ENCODE results near the gene NDUFS7. TPM values are rescaled to one million over a fixed set of nuclear protein-coding genes. Genes with fewer than 3 reads are reported as not detected.

Gene NDUFS7
- total RNA-seq, 6 experiments from 2014 or later, result 91.9 to 105 (median 97.6) TPM

DNA sequence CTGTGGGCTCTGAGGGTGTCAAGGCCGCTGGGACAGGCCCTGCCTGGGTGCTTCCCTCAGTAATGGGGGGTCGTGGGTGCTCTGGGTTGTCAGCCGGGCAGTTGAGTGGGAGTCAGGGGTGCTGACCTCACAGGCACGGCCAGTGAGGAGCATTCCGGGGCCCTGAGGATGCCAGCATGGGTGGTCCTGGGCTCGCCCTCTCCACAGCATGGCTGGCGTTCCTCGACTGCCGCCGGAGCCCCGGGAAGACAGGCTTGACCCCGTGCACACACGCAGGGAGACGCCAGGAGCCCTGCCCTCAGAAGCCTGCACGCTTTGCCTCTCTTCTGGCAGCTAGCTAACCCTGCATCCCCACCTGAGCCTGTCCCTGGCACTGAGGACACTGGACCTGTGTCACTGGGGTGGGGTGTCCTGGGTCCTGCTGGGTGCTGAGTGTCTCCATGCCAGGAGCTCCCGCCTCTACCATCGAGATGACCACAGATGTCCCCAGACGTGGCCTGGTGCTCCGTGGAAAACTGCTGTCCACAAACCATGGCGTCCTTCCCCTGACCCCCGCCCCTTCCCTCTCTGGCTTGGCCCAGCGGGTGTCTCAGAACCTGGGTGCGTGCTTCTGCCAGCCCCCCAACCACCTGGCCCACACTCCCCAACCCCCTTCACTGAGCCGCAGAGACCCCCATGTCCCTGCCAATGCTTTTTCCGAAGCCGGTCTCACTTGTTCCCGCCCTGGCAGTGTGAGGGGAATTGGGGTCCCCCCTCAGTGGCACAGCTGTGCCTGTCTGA, 4.4 kb upstream of the NDUFS7 start:
- Mint-ChIP-seq H3K27ac (no peak overlapping the region), H3K27me3 (ENCODE audit: insufficient read depth) (peaks cover 11% of the 10 kb centered on the region), H3K4me3 (no peak overlapping the region), H3K4me1 (ENCODE audit: low read depth) (peaks cover 2% of the 10 kb centered on the region; the same call in 1 of the 2 replicates), H3K36me3 (ENCODE audit: low read depth) (peaks cover 9% of the 10 kb centered on the region; the same call in 1 of the 2 replicates), H3K9me3 (peaks cover 4% of the 10 kb centered on the region; the same call in 1 of the 2 replicates)
- TF ChIP-seq CTCF (IDR thresholded peaks at IDR 0.05), result no peak
- DNase-seq, result no peak

- peaks cover 4% of the 10 kb centered on the region; the same call in 1 of the 2 replicates for H3K9me3 Mint-ChIP-seq
- no peak for TF ChIP-seq CTCF (IDR thresholded peaks at IDR 0.05)
- no peak overlapping the region for H3K4me3 Mint-ChIP-seq
- peaks cover 13% of the 10 kb centered on the region for H3K27me3 Mint-ChIP-seq (ENCODE audit: insufficient read depth)
- peaks cover 8% of the 10 kb centered on the region; the same call in 1 of the 2 replicates for H3K36me3 Mint-ChIP-seq (ENCODE audit: low read depth)
- peaks cover 7% of the 10 kb centered on the region; the same call in 1 of the 2 replicates for H3K4me1 Mint-ChIP-seq (ENCODE audit: low read depth)
- DNase-seq, result no peak
- no peak overlapping the region for H3K27ac Mint-ChIP-seq
These were observed 3.7 kb upstream of the NDUFS7 start for GRCh38 chr19:1379961-1380489.

DNA sequence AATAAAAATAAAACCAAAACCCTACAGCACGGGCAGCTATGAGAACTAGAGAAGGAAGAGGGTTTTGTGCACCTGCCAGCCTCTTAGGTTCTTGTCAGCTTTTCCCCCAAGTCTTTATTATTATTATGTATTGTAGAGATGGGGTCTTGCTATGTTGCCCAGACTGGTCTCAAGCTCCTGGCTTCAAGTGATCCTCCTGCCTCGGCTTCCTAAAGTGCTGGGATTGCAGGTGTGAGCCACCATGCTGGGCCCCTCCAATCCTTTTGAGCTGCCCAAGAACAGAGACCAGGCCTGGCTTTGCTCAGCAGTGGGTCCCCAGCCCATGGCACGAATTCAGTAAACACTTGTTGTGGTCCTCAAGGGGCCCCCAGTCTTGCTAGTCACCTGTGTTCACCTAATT, 1.5 kb upstream of the NDUFS7 start:
- DNase-seq, result no peak
- no peak overlapping the region for H3K4me3 Mint-ChIP-seq
- peaks cover 7% of the 10 kb centered on the region; the same call in 1 of the 2 replicates for H3K4me1 Mint-ChIP-seq (ENCODE audit: low read depth)
- H3K36me3 Mint-ChIP-seq (ENCODE audit: low read depth), result no peaks in the 10 kb centered on the region
- peaks cover 4% of the 10 kb centered on the region; the same call in 1 of the 2 replicates for H3K9me3 Mint-ChIP-seq
- H3K27me3 Mint-ChIP-seq (ENCODE audit: insufficient read depth), result peaks cover 9% of the 10 kb centered on the region
- no peak overlapping the region for H3K27ac Mint-ChIP-seq
- no peak for TF ChIP-seq CTCF (IDR thresholded peaks at IDR 0.05)

DNA sequence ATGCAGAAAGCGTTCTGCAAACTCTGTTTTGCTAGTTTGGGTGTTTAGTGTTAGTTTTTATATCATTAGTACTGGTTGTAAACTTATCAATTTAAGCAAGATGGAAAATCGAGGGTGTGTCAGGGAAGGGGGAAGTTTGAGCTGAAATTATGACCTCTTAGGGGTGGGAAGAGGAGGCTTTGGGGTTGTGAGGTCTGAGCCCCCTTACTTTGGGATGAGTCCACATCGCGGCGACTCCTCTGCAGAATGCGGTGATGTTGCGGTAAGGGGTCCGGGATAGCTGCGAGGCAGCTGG, 743 bp upstream of the NDUFS7 start:
- Mint-ChIP-seq H3K9me3 (peaks cover 4% of the 10 kb centered on the region; the same call in 1 of the 2 replicates), H3K27ac (peak overlapping the region; percentile 88), H3K27me3 (ENCODE audit: insufficient read depth) (peaks cover 9% of the 10 kb centered on the region), H3K4me3 (peak overlapping the region; percentile 90), H3K36me3 (ENCODE audit: low read depth) (no peaks in the 10 kb centered on the region), H3K4me1 (ENCODE audit: low read depth) (peaks cover 7% of the 10 kb centered on the region; the same call in 1 of the 2 replicates)
- peak; percentile 82 for DNase-seq
- TF ChIP-seq CTCF (IDR thresholded peaks at IDR 0.05), result no peak

DNA sequence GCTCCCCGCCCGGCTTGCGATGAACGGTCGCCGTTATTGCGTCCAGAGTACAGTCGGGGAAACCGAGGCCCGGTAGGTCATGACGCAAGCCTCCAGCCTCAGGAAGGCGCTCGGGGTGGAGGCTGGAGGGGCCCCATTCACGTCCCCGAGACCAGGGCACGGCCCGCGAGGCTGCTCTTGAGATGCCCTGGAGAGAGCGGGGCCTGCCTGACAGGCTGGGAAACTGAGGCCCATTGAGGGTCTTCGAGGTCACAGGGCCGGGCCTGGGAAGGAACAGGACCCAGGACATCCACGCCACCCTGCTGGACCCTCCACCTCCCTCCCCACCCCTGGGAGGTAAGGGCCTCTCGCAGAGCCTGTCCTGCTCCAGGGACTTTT, 367 bp downstream of the NDUFS7 start:
- peaks cover 4% of the 10 kb centered on the region; the same call in 1 of the 2 replicates for H3K9me3 Mint-ChIP-seq
- H3K27me3 Mint-ChIP-seq (ENCODE audit: insufficient read depth), result peaks cover 8% of the 10 kb centered on the region
- H3K4me1 Mint-ChIP-seq (ENCODE audit: low read depth), result peaks cover 7% of the 10 kb centered on the region; the same call in 1 of the 2 replicates
- H3K27ac Mint-ChIP-seq, result peak overlapping the region; percentile 40
- no peak for TF ChIP-seq CTCF (IDR thresholded peaks at IDR 0.05)
- H3K4me3 Mint-ChIP-seq, result peak overlapping the region; percentile 90
- peaks cover 5% of the 10 kb centered on the region for H3K36me3 Mint-ChIP-seq (ENCODE audit: low read depth)
- no peak for DNase-seq

Data from HFFc6 (cell line).